Neural cell (in vitro differentiated cells): Measurements from ENCODE around the gene KRT16.

Experiments
- CTCF ChIP-seq: fragments of 450-650 bp; IDR thresholded peaks from 2 replicates; pipeline ENCODE4 v1.5.1; 2014; ENCODE audit warnings: antibody characterized with exemption, mild to moderate bottlenecking, moderate library complexity; ENCODE audit not compliant: poor library complexity, severe bottlenecking
- EZH2 ChIP-seq: fragments of 200-600, 300-800 bp; shearing (Covaris generic), sonication (generic); IDR thresholded peaks from 2 replicates; pipeline ENCODE4 v1.6.1; 2014; ENCODE audit warnings: antibody characterized with exemption, low read length, borderline replicate concordance, mild to moderate bottlenecking; ENCODE audit not compliant: insufficient read depth, poor library complexity, severe bottlenecking
- REST ChIP-seq: IDR thresholded peaks from 2 replicates; pipeline ENCODE4 v1.6.1; 2012; ENCODE audit warnings: borderline replicate concordance

- TF ChIP-seq EZH2, result no peak
- TF ChIP-seq REST, result no peak
- TF ChIP-seq CTCF, result no peak
Observed at GRCh38 chr17:41600318-41600717, 12.2 kb downstream of the KRT16 start.
